SK-N-SH (cell line): ENCODE data around the gene MTHFD1L. TPM values are rescaled to one million over a fixed set of nuclear protein-coding genes. Genes with fewer than 3 reads are reported as not detected.
"Not testable (repeated sequence)": the region's sequence is repeated elsewhere in the genome, so short reads cannot be mapped to it uniquely, and the experiment has no call there.

Experiments
- CTCF ChIA-PET: fragments of 300-600, 350-600 bp; formaldehyde crosslinking; extraction: SDS; loops from one replicate; lab custom pipeline; 2021; lab: Yijun Ruan, JAX
- POLR2A ChIA-PET: fragments of 350-600 bp; sonication (Branson Sonifier 250); formaldehyde crosslinking; extraction: SDS; loops from one replicate; lab custom pipeline; 2020; ENCODE audit warnings: antibody characterized with exemption, inconsistent platforms; lab: Yijun Ruan, JAX
- DNase-seq: peaks from one replicate; pipeline ENCODE4 v3.0.0; 2012
- H2AFZ ChIP-seq: fragments of 200-600 bp; sonication (generic); 2 replicates; pipeline ENCODE4 v1.8.1; 2016; ENCODE audit warnings: antibody characterized with exemption, mild to moderate bottlenecking, low read depth
- H3F3A ChIP-seq: fragments of 200-600 bp; sonication (generic); replicated peaks from 2 replicates; pipeline ENCODE3; 2016; ENCODE audit warnings: antibody characterized with exemption, mild to moderate bottlenecking; ENCODE audit not compliant: insufficient read depth
- H3K27ac ChIP-seq, 2 experiments: fragments of 200-500 bp in 1 of 2; fragments of 200-600 bp in 1 of 2; sonication (Bioruptor generic) in 1 of 2; sonication (generic), shearing (Covaris generic) in 1 of 2; 2 replicates each; pipeline versions ENCODE4 v1.5.1 to v1.6.1; 2014 to 2016; ENCODE audit warnings: low read depth in 2 of 2, inconsistent platforms in 1 of 2, low read length in 1 of 2, mild to moderate bottlenecking in 1 of 2, mixed read lengths in 1 of 2
- H3K27me3 ChIP-seq: fragments of 200-600 bp; sonication (generic), shearing (Covaris generic); 2 replicates; pipeline ENCODE4 v1.6.1; 2016; ENCODE audit warnings: mixed run types; ENCODE audit not compliant: insufficient read depth
- H3K36me3 ChIP-seq, 2 experiments: fragments of 200-500 bp in 1 of 2; fragments of 200-600 bp in 1 of 2; sonication (Bioruptor generic) in 1 of 2; sonication (generic) in 1 of 2; replicated peaks in 1 of 2; 2 replicates each; pipeline versions ENCODE3 to v1.5.1; 2014 to 2016; ENCODE audit warnings: low read length in 1 of 2, mild to moderate bottlenecking in 1 of 2; ENCODE audit not compliant: insufficient read depth in 2 of 2, control insufficient read depth in 1 of 2
- H3K4me1 ChIP-seq, 2 experiments: fragments of 200-500 bp in 1 of 2; fragments of 200-600 bp in 1 of 2; sonication (Bioruptor generic) in 1 of 2; sonication (generic), shearing (Covaris generic) in 1 of 2; 2 replicates each; pipeline versions ENCODE4 v1.5.1 to v1.6.1; 2014 to 2016; ENCODE audit warnings: low read depth in 1 of 2, low read length in 1 of 2, mixed run types in 1 of 2; ENCODE audit not compliant: insufficient read depth in 2 of 2, control insufficient read depth in 1 of 2
- H3K4me2 ChIP-seq: fragments of 200-600 bp; sonication (generic), shearing (Covaris generic); 2 replicates; pipeline ENCODE4 v1.6.1; 2017; ENCODE audit warnings: mixed run types
- H3K4me3 ChIP-seq, 2 experiments: fragments of 200-500 bp in 1 of 2; fragments of 200-600 bp in 1 of 2; sonication (Bioruptor generic) in 1 of 2; sonication (generic), shearing (Covaris generic) in 1 of 2; 2 replicates each; pipeline versions ENCODE4 v1.5.1 to v1.8.1; 2014 to 2016; ENCODE audit warnings: low read depth in 2 of 2, inconsistent platforms in 1 of 2, low read length in 1 of 2, mild to moderate bottlenecking in 1 of 2, mixed read lengths in 1 of 2, moderate library complexity in 1 of 2
- H3K79me2 ChIP-seq: fragments of 200-600 bp; sonication (generic); 2 replicates; pipeline ENCODE4 v1.8.1; 2017; ENCODE audit warnings: mild to moderate bottlenecking; ENCODE audit not compliant: insufficient read depth
- H3K9ac ChIP-seq: fragments of 200-600 bp; sonication (generic); 2 replicates; pipeline ENCODE4 v1.6.1; 2017; ENCODE audit warnings: mixed run types
- H3K9me2 ChIP-seq: fragments of 200-600 bp; sonication (generic); 2 replicates; pipeline ENCODE4 v1.6.1; 2017; ENCODE audit warnings: mixed run types
- H3K9me3 ChIP-seq: fragments of 200-600 bp; sonication (generic); 2 replicates; pipeline ENCODE4 v1.6.1; 2017; ENCODE audit warnings: mixed run types, mild to moderate bottlenecking, moderate library complexity
- H4K20me1 ChIP-seq: fragments of 200-600 bp; sonication (generic); 2 replicates; pipeline ENCODE4 v1.6.1; 2017; ENCODE audit warnings: mild to moderate bottlenecking, mixed run types; ENCODE audit not compliant: insufficient read depth
- CHD2 ChIP-seq: fragments of 150-350 bp; IDR thresholded peaks from 2 replicates; pipeline ENCODE4 v1.6.1; 2018; ENCODE audit warnings: low read length; ENCODE audit not compliant: partially characterized antibody
- ELF1 ChIP-seq: IDR thresholded peaks from 2 replicates; pipeline ENCODE4 v1.4.0; 2012
- EZH2phosphoT487 ChIP-seq: fragments of 200-600 bp; sonication (generic); IDR thresholded peaks from 2 replicates; pipeline ENCODE4 v1.6.1; 2017; ENCODE audit warnings: low read depth, mixed run types, mild to moderate bottlenecking, antibody characterized with exemption, moderate library complexity, borderline replicate concordance
- FOSL2 ChIP-seq: IDR thresholded peaks from 2 replicates; pipeline ENCODE4 v1.4.0; 2012; ENCODE audit warnings: low read depth, mild to moderate bottlenecking, moderate library complexity, borderline replicate concordance
- FOXJ3 ChIP-seq: sonication (generic); formaldehyde crosslinking; IDR thresholded peaks from 2 replicates; pipeline ENCODE4 v1.5.1; 2020; ENCODE audit warnings: mild to moderate bottlenecking, missing genetic modification reagents
- FOXM1 ChIP-seq: IDR thresholded peaks from 2 replicates; pipeline ENCODE4 v1.4.0; 2012; ENCODE audit warnings: low read depth, mild to moderate bottlenecking
- GABPA ChIP-seq: IDR thresholded peaks from 2 replicates; pipeline ENCODE4 v1.4.0; 2012; ENCODE audit warnings: low read depth, mild to moderate bottlenecking
- NFIC ChIP-seq: IDR thresholded peaks from 2 replicates; pipeline ENCODE4 v1.4.0; 2012; ENCODE audit warnings: borderline replicate concordance
- POLR2AphosphoS5 ChIP-seq: IDR thresholded peaks from 2 replicates; pipeline ENCODE4 v1.6.1; 2012; ENCODE audit warnings: low read depth, low read length
- RAD21 ChIP-seq: IDR thresholded peaks from 2 replicates; pipeline ENCODE4 v1.6.1; 2012; ENCODE audit warnings: mild to moderate bottlenecking, low read length
- SIN3A ChIP-seq: IDR thresholded peaks from 2 replicates; pipeline ENCODE4 v1.6.1; 2012; ENCODE audit warnings: low read depth, mild to moderate bottlenecking, low read length, moderate library complexity, borderline replicate concordance
- TAF1 ChIP-seq: IDR thresholded peaks from 2 replicates; pipeline ENCODE4 v1.6.1; 2012; ENCODE audit warnings: low read depth, mild to moderate bottlenecking, low read length, moderate library complexity, borderline replicate concordance
- TCF12 ChIP-seq: IDR thresholded peaks from 2 replicates; pipeline ENCODE4 v1.4.0; 2012
- TEAD4 ChIP-seq: IDR thresholded peaks from 2 replicates; pipeline ENCODE4 v1.4.0; 2012; ENCODE audit warnings: mild to moderate bottlenecking, borderline replicate concordance; ENCODE audit not compliant: insufficient read depth
- WGBS: methylation state at CpG from one replicate; pipeline ENCODE4 v1.1.6; 2017; ENCODE audit warnings: low lambda C conversion rate; 5-methylcytosine and 5-hydroxymethylcytosine counted together
- polyA plus RNA-seq, 3 experiments: library from polyadenylated mRNA; depleted of rRNA; stranded (reverse); fragments of >200 nt; gene quantifications; 2 replicates each; pipeline ENCODE4 v1.2.3, GENCODE V29; 2012
- TF ChIP-seq, protein P1 (sequence below): fragments of 200-600 bp; sonication (generic); IDR thresholded peaks from 2 replicates; pipeline ENCODE4 v1.6.1; 2017; ENCODE audit warnings: antibody characterized with exemption, mild to moderate bottlenecking, moderate library complexity
- TF ChIP-seq, protein P2 (sequence below): fragments of 150-350 bp; IDR thresholded peaks from 2 replicates; pipeline ENCODE4 v1.6.1; 2017; ENCODE audit warnings: antibody characterized with exemption, low read length, low read depth, borderline replicate concordance
- TF ChIP-seq, protein P3 (sequence below): IDR thresholded peaks from 2 replicates; pipeline ENCODE4 v1.4.0; 2012; ENCODE audit warnings: low read depth, borderline replicate concordance

MTHFD1L gene
- polyA plus RNA-seq, 1 of the 3 experiments (the other 2 are of a cell fraction): 37.0 TPM

DNA sequence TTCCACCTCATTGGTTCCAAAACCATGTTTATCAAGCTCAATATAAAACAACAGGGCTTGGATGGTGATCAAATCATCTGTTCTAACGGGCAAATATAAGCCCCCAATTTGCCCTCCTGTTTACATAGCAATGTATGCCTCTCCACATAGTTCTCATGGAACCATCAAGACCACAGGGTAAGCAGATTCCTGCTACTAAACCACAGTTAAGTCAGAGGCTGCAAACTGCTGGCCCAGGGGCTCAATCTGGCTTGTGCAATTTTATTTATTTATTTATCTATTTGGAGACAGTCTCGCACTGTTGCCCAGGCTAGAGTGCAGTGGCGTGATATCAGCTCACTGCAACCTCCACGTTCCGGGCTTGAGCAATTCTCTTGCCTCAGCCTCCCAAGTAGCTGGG, 18.9 kb upstream of the MTHFD1L start:
- peaks cover 15% of the 10 kb centered on the region; the same call in 1 of the 2 replicates for H3K79me2 ChIP-seq
- DNase-seq: no peak
- ChIA-PET CTCF (interaction anchor here (0.9 kb wide), 1 partner anchor 29 kb away, joined by 3 read pairs; no protein-coding TSS in a partner anchor), POLR2A (no interaction called here)
- no peak overlapping the region for H3K9ac ChIP-seq
- no peaks in the 10 kb centered on the region for H3F3A ChIP-seq
- peaks cover 0 to 4% of the 10 kb centered on the region in 2 experiments for H3K36me3 ChIP-seq
- H2AFZ ChIP-seq: no peak overlapping the region
- H3K27me3 ChIP-seq: no peaks in the 10 kb centered on the region
- no peaks in the 10 kb centered on the region for H3K4me1 ChIP-seq
- H4K20me1 ChIP-seq: no peaks in the 10 kb centered on the region
- TF ChIP-seq FOXJ3: no peak
- TF ChIP-seq, protein P1, sequence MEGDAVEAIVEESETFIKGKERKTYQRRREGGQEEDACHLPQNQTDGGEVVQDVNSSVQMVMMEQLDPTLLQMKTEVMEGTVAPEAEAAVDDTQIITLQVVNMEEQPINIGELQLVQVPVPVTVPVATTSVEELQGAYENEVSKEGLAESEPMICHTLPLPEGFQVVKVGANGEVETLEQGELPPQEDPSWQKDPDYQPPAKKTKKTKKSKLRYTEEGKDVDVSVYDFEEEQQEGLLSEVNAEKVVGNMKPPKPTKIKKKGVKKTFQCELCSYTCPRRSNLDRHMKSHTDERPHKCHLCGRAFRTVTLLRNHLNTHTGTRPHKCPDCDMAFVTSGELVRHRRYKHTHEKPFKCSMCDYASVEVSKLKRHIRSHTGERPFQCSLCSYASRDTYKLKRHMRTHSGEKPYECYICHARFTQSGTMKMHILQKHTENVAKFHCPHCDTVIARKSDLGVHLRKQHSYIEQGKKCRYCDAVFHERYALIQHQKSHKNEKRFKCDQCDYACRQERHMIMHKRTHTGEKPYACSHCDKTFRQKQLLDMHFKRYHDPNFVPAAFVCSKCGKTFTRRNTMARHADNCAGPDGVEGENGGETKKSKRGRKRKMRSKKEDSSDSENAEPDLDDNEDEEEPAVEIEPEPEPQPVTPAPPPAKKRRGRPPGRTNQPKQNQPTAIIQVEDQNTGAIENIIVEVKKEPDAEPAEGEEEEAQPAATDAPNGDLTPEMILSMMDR: no peak
- no peak for TF ChIP-seq FOSL2
- TF ChIP-seq SIN3A: no peak
- TF ChIP-seq TCF12: no peak
- no peak for TF ChIP-seq POLR2AphosphoS5
- TF ChIP-seq ELF1: no peak
- TF ChIP-seq TAF1: no peak
- TF ChIP-seq FOXM1: no peak
- TF ChIP-seq CHD2: no peak
- TF ChIP-seq TEAD4: no peak
- no peak for TF ChIP-seq EZH2phosphoT487
- H3K9me2 ChIP-seq: no peaks in the 10 kb centered on the region
- H3K4me3 ChIP-seq: no peak overlapping the region
- 94% methylated on average over 5 of the region's 5 CpGs for WGBS
- no peaks in the 10 kb centered on the region for H3K9me3 ChIP-seq
- no peak overlapping the region for H3K4me2 ChIP-seq
- H3K27ac ChIP-seq: no peak overlapping the region

GRCh38 chr6:150848400-150848799, 17.1 kb upstream of the MTHFD1L start:
- Histone ChIP-seq H3K36me3 (no peaks in the 10 kb centered on the region), H3K79me2 (peaks cover 22% of the 10 kb centered on the region; the same call in 1 of the 2 replicates), H3K9me2 (no peaks in the 10 kb centered on the region), H3K9ac (no peak overlapping the region), H3K27me3 (no peaks in the 10 kb centered on the region), H4K20me1 (no peaks in the 10 kb centered on the region), H3K27ac (no peak overlapping the region), H3F3A (no peaks in the 10 kb centered on the region), H2AFZ (no peak overlapping the region), H3K4me2 (no peak overlapping the region), H3K4me3 (no peak overlapping the region), H3K9me3 (no peaks in the 10 kb centered on the region), H3K4me1 (no peaks in the 10 kb centered on the region; a peak in 1 of 4 replicates)
- DNase-seq: no peak
- TF ChIP-seq FOSL2: no peak
- TF ChIP-seq, protein P2, sequence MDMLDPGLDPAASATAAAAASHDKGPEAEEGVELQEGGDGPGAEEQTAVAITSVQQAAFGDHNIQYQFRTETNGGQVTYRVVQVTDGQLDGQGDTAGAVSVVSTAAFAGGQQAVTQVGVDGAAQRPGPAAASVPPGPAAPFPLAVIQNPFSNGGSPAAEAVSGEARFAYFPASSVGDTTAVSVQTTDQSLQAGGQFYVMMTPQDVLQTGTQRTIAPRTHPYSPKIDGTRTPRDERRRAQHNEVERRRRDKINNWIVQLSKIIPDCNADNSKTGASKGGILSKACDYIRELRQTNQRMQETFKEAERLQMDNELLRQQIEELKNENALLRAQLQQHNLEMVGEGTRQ: no peak
- TF ChIP-seq, protein P3, sequence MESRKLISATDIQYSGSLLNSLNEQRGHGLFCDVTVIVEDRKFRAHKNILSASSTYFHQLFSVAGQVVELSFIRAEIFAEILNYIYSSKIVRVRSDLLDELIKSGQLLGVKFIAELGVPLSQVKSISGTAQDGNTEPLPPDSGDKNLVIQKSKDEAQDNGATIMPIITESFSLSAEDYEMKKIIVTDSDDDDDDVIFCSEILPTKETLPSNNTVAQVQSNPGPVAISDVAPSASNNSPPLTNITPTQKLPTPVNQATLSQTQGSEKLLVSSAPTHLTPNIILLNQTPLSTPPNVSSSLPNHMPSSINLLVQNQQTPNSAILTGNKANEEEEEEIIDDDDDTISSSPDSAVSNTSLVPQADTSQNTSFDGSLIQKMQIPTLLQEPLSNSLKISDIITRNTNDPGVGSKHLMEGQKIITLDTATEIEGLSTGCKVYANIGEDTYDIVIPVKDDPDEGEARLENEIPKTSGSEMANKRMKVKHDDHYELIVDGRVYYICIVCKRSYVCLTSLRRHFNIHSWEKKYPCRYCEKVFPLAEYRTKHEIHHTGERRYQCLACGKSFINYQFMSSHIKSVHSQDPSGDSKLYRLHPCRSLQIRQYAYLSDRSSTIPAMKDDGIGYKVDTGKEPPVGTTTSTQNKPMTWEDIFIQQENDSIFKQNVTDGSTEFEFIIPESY: no peak
- TF ChIP-seq NFIC: no peak
- no peak for TF ChIP-seq RAD21
- TF ChIP-seq POLR2AphosphoS5: no peak
- TF ChIP-seq GABPA: no peak
- no peak for TF ChIP-seq FOXM1
- 71% methylated on average over 2 of the region's 2 CpGs for WGBS
- POLR2A ChIA-PET: no interaction called here
- CTCF ChIA-PET: interaction anchor here (1.4 to 1.5 kb wide), 2 partner anchors 17 to 19 kb away, joined by 3 to 7 read pairs; partner anchors contain the start of gene MTHFD1L

DNA sequence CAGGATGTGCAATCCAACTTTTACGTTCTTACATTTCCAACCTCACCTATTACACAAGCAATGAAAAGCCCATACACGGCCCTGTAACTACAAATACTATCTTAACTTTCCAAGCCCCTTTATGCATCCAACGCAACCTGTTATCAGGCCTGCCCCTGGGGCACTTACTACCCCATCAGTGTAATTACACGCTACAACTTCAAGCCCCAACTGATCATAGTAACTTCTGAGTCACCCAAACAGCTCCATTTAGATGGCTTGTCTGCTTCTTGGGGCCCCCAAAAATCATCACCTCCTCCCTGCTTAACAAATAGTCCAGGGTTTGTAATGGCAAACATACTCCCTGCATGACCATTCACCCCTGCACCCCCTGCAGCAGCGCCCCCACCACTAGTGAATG, 11.1 kb upstream of the MTHFD1L start:
- H3K4me2 ChIP-seq: peak overlapping the region; percentile 42
- H3K4me3 ChIP-seq, H2AFZ ChIP-seq, H3K9me2 ChIP-seq, POLR2A ChIA-PET, DNase-seq, H3K36me3 ChIP-seq, H3K27ac ChIP-seq, H3K27me3 ChIP-seq, H4K20me1 ChIP-seq, H3K9me3 ChIP-seq, H3K9ac ChIP-seq: not testable (repeated sequence)
- H3K79me2 ChIP-seq: peaks cover 34% of the 10 kb centered on the region
- peaks cover 28% of the 10 kb centered on the region for H3F3A ChIP-seq
- peaks cover 0 to 20% of the 10 kb centered on the region in 2 experiments; a peak in 3 of 4 replicates for H3K4me1 ChIP-seq
- CTCF ChIA-PET: interaction anchor here (1.4 kb wide), 1 partner anchor 10 kb away, joined by 3 read pairs; no protein-coding TSS in a partner anchor
- WGBS: 79% methylated on average over 5 of the region's 5 CpGs
